HG03280 (cell line): ENCODE data around the gene ZWILCH.

Experiments
- ATAC-seq: cut with Tn5 transposase; IDR thresholded peaks from one replicate; pipeline ENCODE4 v1.9.1; 2021; ENCODE audit warnings: mild to moderate bottlenecking, moderate library complexity; ENCODE audit not compliant: unreplicated experiment

The ZWILCH gene

DNA sequence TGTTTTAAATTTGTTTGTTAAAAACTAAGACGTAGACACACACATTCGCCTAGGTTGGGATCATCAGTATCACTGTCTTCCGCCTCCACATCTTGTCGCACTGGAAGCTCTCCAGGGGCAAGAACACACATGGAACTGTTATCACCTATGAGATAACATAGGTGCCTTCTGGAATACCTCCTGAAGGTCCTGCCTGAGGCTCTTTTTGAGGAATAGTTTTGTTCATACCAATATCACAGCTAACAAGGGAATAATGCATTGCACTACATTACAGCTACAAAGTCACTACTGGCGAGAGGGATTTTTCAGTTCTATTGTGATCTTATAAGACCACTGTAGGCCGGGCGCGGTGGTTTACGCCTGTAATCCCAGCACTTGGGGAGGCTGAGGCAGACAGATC lies 29.9 kb downstream of the ZWILCH start:
- no peak for ATAC-seq

GRCh38 chr15:66542896-66543295 lies 37.8 kb downstream of the ZWILCH start:
- no peak for ATAC-seq

GRCh38 chr15:66545255-66545654 lies 40.1 kb downstream of the ZWILCH start:
- no peak for ATAC-seq

- no peak for ATAC-seq
Measured at GRCh38 chr15:66555685-66556084, 50.6 kb downstream of the ZWILCH start.

- ATAC-seq, result no peak
Measured at GRCh38 chr15:66558271-66558670, 53.1 kb downstream of the ZWILCH start.

- no peak for ATAC-seq
Measured at GRCh38 chr15:66560856-66561525, 55.9 kb downstream of the ZWILCH start.

DNA sequence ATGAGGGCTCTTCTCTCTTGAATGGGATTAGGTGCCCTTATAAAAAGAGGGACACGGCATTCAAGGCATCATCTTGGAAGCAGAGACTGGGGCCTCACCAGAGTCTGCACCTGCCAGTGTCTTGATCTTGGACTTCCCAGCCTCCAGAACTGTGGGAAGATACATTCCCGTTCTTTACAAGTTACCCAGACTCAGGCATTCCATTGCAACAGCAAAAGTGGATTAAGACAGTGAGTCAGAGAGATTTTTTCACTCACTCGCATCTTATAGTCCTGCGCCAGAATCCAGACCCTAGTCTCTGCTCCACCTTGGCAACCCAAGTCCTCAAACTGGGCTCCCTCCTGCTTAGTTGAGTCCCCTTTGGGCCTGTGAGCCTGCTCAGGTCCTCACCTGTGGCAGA lies 58.0 kb downstream of the ZWILCH start:
- no peak for ATAC-seq

DNA sequence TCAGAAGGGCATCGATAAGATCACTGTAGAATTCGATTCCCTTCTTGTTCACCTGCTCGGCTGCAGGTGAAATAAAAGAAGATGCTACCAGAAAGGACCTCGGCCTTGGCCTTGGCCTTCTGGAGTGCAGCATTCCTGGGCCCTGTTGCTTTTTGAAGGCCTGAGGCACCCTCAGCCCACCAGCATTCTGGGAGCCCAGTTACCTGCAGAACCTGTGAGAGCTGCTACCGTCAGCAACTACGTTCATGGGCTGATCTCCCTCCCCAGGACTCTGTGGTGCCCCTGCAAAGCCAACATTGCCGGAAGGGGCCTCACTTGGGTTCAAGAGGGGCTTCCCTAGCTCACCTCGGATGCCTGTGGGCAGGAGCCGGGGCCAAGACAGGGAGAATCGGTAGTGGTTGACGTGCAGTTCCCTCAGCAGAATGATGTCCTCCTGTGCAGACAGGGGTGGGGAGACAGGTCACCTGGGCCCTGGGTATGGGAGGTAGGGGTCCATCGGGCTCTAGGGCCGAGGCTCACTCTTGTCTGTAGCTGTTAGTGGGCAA lies 58.5 kb downstream of the ZWILCH start:
- no peak for ATAC-seq

DNA sequence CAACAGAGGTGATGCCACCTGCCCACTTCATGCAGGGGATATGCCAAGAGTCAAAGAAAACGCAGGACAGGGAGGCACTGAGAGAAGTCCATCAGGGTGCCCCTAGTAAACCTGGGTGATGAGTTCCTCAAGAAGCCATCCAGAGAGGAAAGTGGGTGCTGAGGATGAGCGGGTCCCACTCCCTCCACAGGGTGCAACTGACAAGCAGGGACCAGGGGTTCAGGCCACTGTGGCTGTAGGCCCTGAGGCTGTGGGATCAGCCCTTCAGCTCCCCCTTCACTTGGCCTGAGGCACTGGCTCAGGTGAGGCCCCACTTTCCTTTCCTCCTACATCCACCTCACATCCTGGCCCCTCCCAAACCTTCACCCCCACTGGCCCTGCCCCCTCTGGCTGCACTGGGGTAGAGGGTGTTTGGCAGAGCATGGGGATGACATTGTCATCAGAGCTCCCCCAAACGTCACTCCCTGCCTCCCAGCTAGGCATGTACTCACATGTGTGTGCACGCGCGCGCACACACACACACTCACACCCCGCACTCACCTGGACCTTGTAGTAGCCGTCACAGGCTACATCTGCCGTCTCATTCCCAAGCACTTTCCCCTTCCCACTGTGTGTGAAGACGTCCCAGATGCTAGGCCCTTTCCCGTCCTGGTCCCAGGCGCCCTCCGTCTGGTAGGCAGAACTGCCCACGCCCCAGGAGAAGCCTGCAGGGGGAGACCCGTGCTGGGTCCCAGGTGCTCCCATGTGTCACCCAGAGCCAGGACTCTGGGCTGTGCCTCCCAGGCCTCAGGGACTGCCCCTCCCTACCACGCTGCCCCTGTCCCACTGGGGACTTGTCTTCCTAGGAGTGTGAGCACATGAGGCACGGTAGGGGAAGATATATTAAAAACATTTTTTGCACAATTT lies 59.3 kb downstream of the ZWILCH start:
- no peak for ATAC-seq

GRCh38 chr15:66565141-66565641 lies 60.1 kb downstream of the ZWILCH start:
- no peak for ATAC-seq

DNA sequence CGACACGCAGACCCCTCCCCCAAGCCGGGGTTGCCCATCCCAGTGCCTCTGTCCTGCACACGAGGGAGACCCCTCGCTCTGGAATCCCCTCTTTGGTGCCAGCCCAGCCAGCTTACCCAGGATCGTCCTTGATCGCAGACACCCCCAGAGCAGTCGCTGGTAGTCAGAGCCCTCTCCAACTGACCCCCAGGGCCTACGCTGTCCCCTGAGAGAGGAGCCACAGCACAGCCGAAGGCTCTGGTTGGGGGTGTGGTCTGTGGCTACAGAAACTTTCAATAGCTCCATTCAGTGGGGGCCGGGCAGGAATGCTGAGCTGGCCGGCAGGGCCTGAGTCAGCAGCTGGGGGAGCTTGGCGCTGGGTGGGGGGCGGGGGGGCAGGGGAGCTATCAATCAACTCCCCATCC lies 60.6 kb downstream of the ZWILCH start, which contains the start of gene LCTL:
TSS of gene LCTL (minus strand) at position 258 of the 404 bp plus-strand sequence. CDS start 633 bp downstream, outside the sequence.
- ATAC-seq, result no peak

- ATAC-seq, result peak; percentile 48
Measured at GRCh38 chr15:66566963-66567531, 61.9 kb downstream of the ZWILCH start.

DNA sequence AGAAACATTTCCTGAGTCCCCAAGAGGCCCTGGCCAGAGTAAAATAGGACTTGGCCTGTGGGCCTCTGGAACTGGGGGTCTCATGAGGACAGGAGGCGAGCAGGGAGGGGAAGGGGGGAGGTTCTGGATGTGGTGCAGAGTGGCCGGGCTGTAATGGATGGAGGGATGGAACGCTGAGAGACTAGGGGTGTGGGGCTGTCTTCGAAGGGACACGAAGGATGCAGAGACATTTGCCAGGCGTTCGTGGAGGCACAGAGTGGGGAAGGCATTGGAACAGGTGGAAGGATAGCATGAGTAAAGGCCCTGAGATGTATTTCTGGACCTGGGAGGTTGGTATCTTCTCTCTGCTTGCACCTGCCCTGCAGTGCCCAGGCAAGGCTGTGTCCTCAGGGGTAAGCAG lies 62.8 kb downstream of the ZWILCH start:
- ATAC-seq, result no peak

GRCh38 chr15:66569461-66570137 lies 64.5 kb downstream of the ZWILCH start:
- no peak for ATAC-seq

- no peak for ATAC-seq
Measured at GRCh38 chr15:66570327-66570726, 65.2 kb downstream of the ZWILCH start.

GRCh38 chr15:66570842-66571478 lies 65.8 kb downstream of the ZWILCH start:
- no peak for ATAC-seq

DNA sequence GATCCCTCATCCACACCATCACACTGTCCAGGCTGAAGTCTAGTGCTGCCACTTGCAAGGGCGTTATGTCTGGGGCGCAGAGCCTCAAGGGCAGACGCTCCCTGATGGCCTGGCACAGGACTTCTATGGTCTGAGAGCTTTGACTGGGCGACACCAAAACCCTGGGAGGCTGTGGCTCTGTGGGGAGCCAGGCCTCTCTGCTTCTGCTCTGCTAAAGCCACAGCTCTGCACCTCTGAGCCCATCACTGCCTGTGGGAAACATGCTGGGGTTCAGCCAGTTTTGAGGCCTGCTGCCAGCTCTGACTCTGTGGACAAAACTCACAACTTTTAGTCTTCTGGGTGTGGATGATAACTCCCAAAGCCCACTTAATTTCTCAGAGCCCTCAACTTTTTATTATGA lies 67.0 kb downstream of the ZWILCH start:
- ATAC-seq, result no peak

DNA sequence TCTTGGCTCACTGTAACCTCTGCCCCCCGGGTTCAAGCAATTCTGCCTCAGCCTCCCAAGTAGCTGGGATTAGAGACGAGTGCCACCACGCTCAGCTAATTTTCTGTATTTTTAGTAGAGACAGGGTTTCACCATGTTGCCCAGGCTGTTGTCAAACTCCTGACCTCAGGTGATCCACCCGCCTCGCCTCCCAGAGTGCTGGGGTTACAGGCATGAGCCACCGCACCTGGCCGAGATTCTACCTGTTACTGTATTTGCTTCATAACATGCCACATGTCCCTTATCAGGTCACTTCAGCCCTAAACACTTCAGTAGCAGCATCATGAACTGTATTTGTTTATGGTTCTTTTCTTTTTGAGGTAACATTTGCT lies 68.2 kb downstream of the ZWILCH start:
- no peak for ATAC-seq

DNA sequence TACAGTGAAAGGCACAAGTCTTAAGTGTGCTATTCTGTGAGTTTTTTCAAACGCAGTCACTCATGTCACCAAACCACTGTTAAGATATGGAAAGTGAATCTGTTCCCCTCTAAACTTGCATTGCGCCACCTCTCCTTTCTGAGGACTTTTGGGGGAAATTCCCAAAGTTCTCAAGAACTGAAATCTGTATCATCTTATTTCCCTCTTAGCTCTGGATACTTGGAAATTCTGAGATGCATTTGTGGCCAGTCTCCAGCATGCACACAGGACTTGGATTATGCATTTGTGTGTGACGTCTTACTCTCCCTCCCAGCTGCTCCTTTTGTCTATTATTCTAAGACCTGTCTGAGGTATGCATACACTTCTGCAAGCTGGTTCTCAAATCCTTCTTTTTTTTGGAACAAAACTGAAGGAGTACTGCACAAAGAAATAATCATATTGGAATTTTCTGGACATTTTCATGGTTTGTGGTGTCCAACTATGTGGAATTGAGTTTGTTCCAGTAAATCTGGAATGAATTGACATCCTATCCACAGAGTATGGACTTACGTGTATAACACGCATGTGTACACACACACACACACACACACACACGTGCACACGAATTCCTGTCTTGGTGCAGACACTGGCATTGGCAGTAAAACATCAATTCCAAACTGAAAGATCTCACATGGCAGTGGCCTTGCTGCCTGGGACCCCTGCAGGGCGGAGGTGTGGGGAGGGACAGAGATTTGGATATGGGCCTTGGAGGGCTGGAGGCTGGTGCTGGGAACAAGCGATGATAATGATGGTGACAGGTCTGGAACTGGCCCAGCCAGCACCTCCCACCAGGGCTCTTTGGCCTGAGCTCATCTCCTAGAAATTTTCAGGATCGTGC lies 68.8 kb downstream of the ZWILCH start:
- ATAC-seq, result no peak
